Stimulated activated naive B cell treated with anti-CD40 and anti-IgM and Interleukin-4, amounts not matched to agents 10 μg/mL and 1 μg/mL and 100 μg/mL, for 72 hours (primary cell): ENCODE measurements around the gene MED27.
A peak's percentile ranks its signal among the peaks of the same experiment; 100 is the strongest.

Experiments
- ATAC-seq, 2 donors: fragments of 150-1000 bp; cut with Tn5 transposase; replicated peaks; 2 replicates each; pipeline ENCODE4 v1.10.0; 2021; ENCODE audit warnings: moderate library complexity in 1 of 2
- DNase-seq: peaks from one replicate; pipeline ENCODE4 v3.0.0; 2021
- H3K27ac Mint-ChIP-seq: one replicate; pipeline ENCODE4 v1.8.0; 2022; ENCODE audit warnings: mild to moderate bottlenecking, mixed read lengths
- H3K27me3 Mint-ChIP-seq, 2 donors: one replicate each; pipeline ENCODE4 v1.8.0; 2022; ENCODE audit warnings: mixed read lengths in 2 of 2
- H3K36me3 Mint-ChIP-seq, 2 donors: one replicate each; pipeline ENCODE4 v1.8.0; 2022; ENCODE audit warnings: mixed read lengths in 2 of 2, mild to moderate bottlenecking in 1 of 2
- H3K4me1 Mint-ChIP-seq, 2 donors: one replicate each; pipeline ENCODE4 v1.8.0; 2022; ENCODE audit warnings: mixed read lengths in 2 of 2, mild to moderate bottlenecking in 1 of 2
- H3K4me3 Mint-ChIP-seq, 2 donors: one replicate each; pipeline ENCODE4 v1.8.0; 2022; ENCODE audit warnings: mild to moderate bottlenecking in 2 of 2, mixed read lengths in 2 of 2, moderate library complexity in 1 of 2
- H3K9me3 Mint-ChIP-seq, 2 donors: one replicate each; pipeline ENCODE4 v1.8.0; 2022; ENCODE audit warnings: mixed read lengths in 2 of 2, mild to moderate bottlenecking in 1 of 2

The MED27 gene

GRCh38 chr9:131980267-131981016 lies 99.2 kb downstream of the MED27 start:
- Mint-ChIP-seq H3K27ac (no peak overlapping the region), H3K27me3 (no peaks in the 10 kb centered on the region), H3K9me3 (no peaks in the 10 kb centered on the region), H3K4me1 (peaks cover 43 to 70% of the 10 kb centered on the region in 2 donors), H3K36me3 (peaks cover 13 to 14% of the 10 kb centered on the region in 2 donors), H3K4me3 (no peak overlapping the region)
- no peak for ATAC-seq
- no peak for DNase-seq

- Mint-ChIP-seq H3K27ac (peak overlapping the region; percentile 20), H3K4me1 (peaks cover 26 to 40% of the 10 kb centered on the region in 2 donors), H3K27me3 (no peaks in the 10 kb centered on the region), H3K36me3 (peaks cover 22 to 25% of the 10 kb centered on the region in 2 donors), H3K4me3 (no peak overlapping the region), H3K9me3 (peaks cover 0 to 2% of the 10 kb centered on the region in 2 donors)
- DNase-seq (peak; percentile 3), ATAC-seq (peak; percentile 91 to 95)
Observed at GRCh38 chr9:131977109-131977838, 102.4 kb downstream of the MED27 start.

GRCh38 chr9:131976157-131977108 lies 103.2 kb downstream of the MED27 start:
- H3K27me3 Mint-ChIP-seq, result no peaks in the 10 kb centered on the region
- DNase-seq (no peak), ATAC-seq (peak in 1 of 2 donors; percentile 14)
- H3K9me3 Mint-ChIP-seq, result peaks cover 0 to 2% of the 10 kb centered on the region in 2 donors
- H3K4me3 Mint-ChIP-seq, result no peak overlapping the region
- peak overlapping the region; percentile 20 for H3K27ac Mint-ChIP-seq
- peaks cover 17 to 25% of the 10 kb centered on the region in 2 donors for H3K36me3 Mint-ChIP-seq
- peaks cover 22 to 32% of the 10 kb centered on the region in 2 donors for H3K4me1 Mint-ChIP-seq

GRCh38 chr9:131972889-131973288 lies 106.8 kb downstream of the MED27 start:
- no peak for DNase-seq
- no peak for ATAC-seq
- Mint-ChIP-seq H3K9me3 (peaks cover 0 to 2% of the 10 kb centered on the region in 2 donors), H3K4me3 (no peak overlapping the region), H3K27ac (no peak overlapping the region), H3K4me1 (peaks cover 15 to 16% of the 10 kb centered on the region in 2 donors), H3K36me3 (peaks cover 11 to 30% of the 10 kb centered on the region in 2 donors), H3K27me3 (no peaks in the 10 kb centered on the region)

- Mint-ChIP-seq H3K4me3 (no peak overlapping the region), H3K9me3 (peaks cover 0 to 2% of the 10 kb centered on the region in 2 donors), H3K4me1 (peaks cover 2 to 4% of the 10 kb centered on the region in 2 donors), H3K27ac (no peak overlapping the region), H3K36me3 (peaks cover 9 to 28% of the 10 kb centered on the region in 2 donors), H3K27me3 (no peaks in the 10 kb centered on the region)
- ATAC-seq (no peak), DNase-seq (no peak)
Observed at GRCh38 chr9:131971482-131972074, 108.1 kb downstream of the MED27 start.

GRCh38 chr9:131969469-131969989 lies 110.1 kb downstream of the MED27 start:
- Mint-ChIP-seq H3K27ac (no peak overlapping the region), H3K36me3 (peaks cover 6 to 24% of the 10 kb centered on the region in 2 donors), H3K4me1 (no peaks in the 10 kb centered on the region), H3K4me3 (no peak overlapping the region), H3K27me3 (no peaks in the 10 kb centered on the region), H3K9me3 (peaks cover 0 to 2% of the 10 kb centered on the region in 2 donors)
- DNase-seq (no peak), ATAC-seq (no peak)

GRCh38 chr9:131968632-131969031 lies 111.0 kb downstream of the MED27 start:
- Mint-ChIP-seq H3K4me3 (no peak overlapping the region), H3K9me3 (peaks cover 0 to 2% of the 10 kb centered on the region in 2 donors), H3K27ac (no peak overlapping the region), H3K27me3 (no peaks in the 10 kb centered on the region), H3K36me3 (peaks cover 13 to 25% of the 10 kb centered on the region in 2 donors), H3K4me1 (no peaks in the 10 kb centered on the region)
- DNase-seq, result no peak
- ATAC-seq, result no peak

- Mint-ChIP-seq H3K4me3 (no peak overlapping the region), H3K27me3 (no peaks in the 10 kb centered on the region), H3K9me3 (no peaks in the 10 kb centered on the region), H3K27ac (no peak overlapping the region), H3K4me1 (no peaks in the 10 kb centered on the region), H3K36me3 (peaks cover 8 to 14% of the 10 kb centered on the region in 2 donors)
- DNase-seq (no peak), ATAC-seq (no peak)
Observed at GRCh38 chr9:131965841-131966240, 113.8 kb downstream of the MED27 start.

- no peak overlapping the region for H3K4me3 Mint-ChIP-seq
- no peaks in the 10 kb centered on the region for H3K27me3 Mint-ChIP-seq
- DNase-seq, result no peak
- H3K36me3 Mint-ChIP-seq, result peaks cover 8 to 16% of the 10 kb centered on the region in 2 donors
- H3K27ac Mint-ChIP-seq, result no peak overlapping the region
- ATAC-seq, result no peak
- H3K9me3 Mint-ChIP-seq, result no peaks in the 10 kb centered on the region
- no peaks in the 10 kb centered on the region for H3K4me1 Mint-ChIP-seq
Observed at GRCh38 chr9:131965103-131965502, 114.6 kb downstream of the MED27 start.

GRCh38 chr9:131963072-131964030 lies 116.3 kb downstream of the MED27 start:
- Mint-ChIP-seq H3K4me1 (no peaks in the 10 kb centered on the region), H3K27ac (no peak overlapping the region), H3K4me3 (no peak overlapping the region), H3K36me3 (peaks cover 11 to 20% of the 10 kb centered on the region in 2 donors), H3K9me3 (no peaks in the 10 kb centered on the region), H3K27me3 (no peaks in the 10 kb centered on the region)
- ATAC-seq (no peak), DNase-seq (no peak)

GRCh38 chr9:131961496-131961880 lies 118.2 kb downstream of the MED27 start:
- Mint-ChIP-seq H3K4me3 (no peak overlapping the region), H3K36me3 (peaks cover 12 to 30% of the 10 kb centered on the region in 2 donors), H3K9me3 (no peaks in the 10 kb centered on the region), H3K27me3 (no peaks in the 10 kb centered on the region), H3K27ac (no peak overlapping the region), H3K4me1 (no peaks in the 10 kb centered on the region)
- no peak for ATAC-seq
- DNase-seq, result no peak

GRCh38 chr9:131960851-131961495 lies 118.7 kb downstream of the MED27 start:
- no peaks in the 10 kb centered on the region for H3K27me3 Mint-ChIP-seq
- no peak overlapping the region for H3K27ac Mint-ChIP-seq

More at GRCh38 chr9:131960851-131961495, 118.7 kb downstream of the MED27 start:
- no peak for DNase-seq
- H3K4me1 Mint-ChIP-seq, result no peaks in the 10 kb centered on the region
- H3K4me3 Mint-ChIP-seq, result no peak overlapping the region
- ATAC-seq, result no peak
- H3K9me3 Mint-ChIP-seq, result no peaks in the 10 kb centered on the region
- peaks cover 15 to 33% of the 10 kb centered on the region in 2 donors for H3K36me3 Mint-ChIP-seq
